Vagina (tissue), 2 donors: ENCODE results near the gene PDXK.

Source experiments
- POLR2A ChIP-seq, 2 donors: fragments of 450-650 bp; IDR thresholded peaks; one replicate each; pipeline ENCODE4 v1.6.1; 2017; ENCODE audit warnings: antibody characterized with exemption in 2 of 2, mild to moderate bottlenecking in 2 of 2, moderate library complexity in 2 of 2
- TF ChIP-seq, protein P1 (sequence below), 3 experiments: fragments of 450-650 bp in 2 of 3; fragments of 200-600 bp in 1 of 3; sonication (generic) in 1 of 3; IDR thresholded peaks; one replicate each; pipeline ENCODE4 v1.5.1; 2017 to 2019; ENCODE audit warnings: antibody characterized with exemption in 3 of 3, mild to moderate bottlenecking in 2 of 3, moderate library complexity in 2 of 3

- TF ChIP-seq, protein P1, sequence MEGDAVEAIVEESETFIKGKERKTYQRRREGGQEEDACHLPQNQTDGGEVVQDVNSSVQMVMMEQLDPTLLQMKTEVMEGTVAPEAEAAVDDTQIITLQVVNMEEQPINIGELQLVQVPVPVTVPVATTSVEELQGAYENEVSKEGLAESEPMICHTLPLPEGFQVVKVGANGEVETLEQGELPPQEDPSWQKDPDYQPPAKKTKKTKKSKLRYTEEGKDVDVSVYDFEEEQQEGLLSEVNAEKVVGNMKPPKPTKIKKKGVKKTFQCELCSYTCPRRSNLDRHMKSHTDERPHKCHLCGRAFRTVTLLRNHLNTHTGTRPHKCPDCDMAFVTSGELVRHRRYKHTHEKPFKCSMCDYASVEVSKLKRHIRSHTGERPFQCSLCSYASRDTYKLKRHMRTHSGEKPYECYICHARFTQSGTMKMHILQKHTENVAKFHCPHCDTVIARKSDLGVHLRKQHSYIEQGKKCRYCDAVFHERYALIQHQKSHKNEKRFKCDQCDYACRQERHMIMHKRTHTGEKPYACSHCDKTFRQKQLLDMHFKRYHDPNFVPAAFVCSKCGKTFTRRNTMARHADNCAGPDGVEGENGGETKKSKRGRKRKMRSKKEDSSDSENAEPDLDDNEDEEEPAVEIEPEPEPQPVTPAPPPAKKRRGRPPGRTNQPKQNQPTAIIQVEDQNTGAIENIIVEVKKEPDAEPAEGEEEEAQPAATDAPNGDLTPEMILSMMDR (IDR thresholded peaks at IDR 0.05): no peak
- TF ChIP-seq POLR2A (IDR thresholded peaks at IDR 0.05): no peak
Measured at GRCh38 chr21:43781846-43782245, 62.9 kb downstream of the PDXK start.
